ENCODE results near the gene SLC4A7.
"Not testable (repeated sequence)": the region's sequence is repeated elsewhere in the genome, so short reads cannot be mapped to it uniquely, and the experiment has no call there.

Gene SLC4A7

GRCh38 chr3:27360113-27361078 lies 123.8 kb downstream of the SLC4A7 start:
- DNase-seq (ENCODE audit: low spot score), result no peak

GRCh38 chr3:27358372-27358771 lies 125.8 kb downstream of the SLC4A7 start:
- no peak for DNase-seq (ENCODE audit: low spot score)

GRCh38 chr3:27357665-27358258 lies 126.4 kb downstream of the SLC4A7 start:
- peak; percentile 66 for DNase-seq (ENCODE audit: low spot score)

GRCh38 chr3:27356976-27357375 lies 127.2 kb downstream of the SLC4A7 start:
- no peak for DNase-seq (ENCODE audit: low spot score)

GRCh38 chr3:27354588-27355203 lies 129.5 kb downstream of the SLC4A7 start:
- no peak for DNase-seq (ENCODE audit: low spot score)

GRCh38 chr3:27354161-27354560 lies 130.0 kb downstream of the SLC4A7 start:
- no peak for DNase-seq (ENCODE audit: low spot score)

GRCh38 chr3:27353221-27353620 lies 131.0 kb downstream of the SLC4A7 start:
- DNase-seq (ENCODE audit: low spot score), result no peak

- no peak for DNase-seq (ENCODE audit: low spot score)
Observed at GRCh38 chr3:27352047-27352446, 132.1 kb downstream of the SLC4A7 start.

GRCh38 chr3:27349832-27350231 lies 134.4 kb downstream of the SLC4A7 start:
- DNase-seq (ENCODE audit: low spot score), result no peak

- no peak for DNase-seq (ENCODE audit: low spot score)
Observed at GRCh38 chr3:27345959-27346865, 138.0 kb downstream of the SLC4A7 start.

GRCh38 chr3:27345493-27345892 lies 138.7 kb downstream of the SLC4A7 start:
- no peak for DNase-seq (ENCODE audit: low spot score)

- no peak for DNase-seq (ENCODE audit: low spot score)
Observed at GRCh38 chr3:27345045-27345444, 139.1 kb downstream of the SLC4A7 start.

GRCh38 chr3:27344192-27344591 lies 140.0 kb downstream of the SLC4A7 start:
- no peak for DNase-seq (ENCODE audit: low spot score)

- DNase-seq (ENCODE audit: low spot score), result no peak
Observed at GRCh38 chr3:27342267-27342666, 141.9 kb downstream of the SLC4A7 start.

GRCh38 chr3:27340534-27340933 lies 143.7 kb downstream of the SLC4A7 start:
- no peak for DNase-seq (ENCODE audit: low spot score)

- no peak for DNase-seq (ENCODE audit: low spot score)
Observed at GRCh38 chr3:27335571-27335970, 148.6 kb downstream of the SLC4A7 start.

- DNase-seq (ENCODE audit: low spot score), result no peak
Observed at GRCh38 chr3:27333843-27334242, 150.3 kb downstream of the SLC4A7 start.

GRCh38 chr3:27328982-27329762 lies 155.0 kb downstream of the SLC4A7 start:
- not testable (repeated sequence) for DNase-seq (ENCODE audit: low spot score)

- no peak for DNase-seq (ENCODE audit: low spot score)
Observed at GRCh38 chr3:27326629-27327545, 157.3 kb downstream of the SLC4A7 start.

GRCh38 chr3:27326202-27326601 lies 158.0 kb downstream of the SLC4A7 start:
- DNase-seq (ENCODE audit: low spot score), result no peak

Data from D341Med (cell line).